GM12891 (cell line): Measurements from ENCODE around the gene SLC38A7.

Experiments
- POLR2A ChIP-seq: IDR thresholded peaks from 2 replicates; pipeline ENCODE4 v1.6.1; 2011; ENCODE audit warnings: low read depth, low read length, control low read depth
- POLR2AphosphoS5 ChIP-seq: IDR thresholded peaks from 2 replicates; pipeline ENCODE4 v1.6.1; 2011; ENCODE audit warnings: low read depth, low read length, control low read depth

DNA sequence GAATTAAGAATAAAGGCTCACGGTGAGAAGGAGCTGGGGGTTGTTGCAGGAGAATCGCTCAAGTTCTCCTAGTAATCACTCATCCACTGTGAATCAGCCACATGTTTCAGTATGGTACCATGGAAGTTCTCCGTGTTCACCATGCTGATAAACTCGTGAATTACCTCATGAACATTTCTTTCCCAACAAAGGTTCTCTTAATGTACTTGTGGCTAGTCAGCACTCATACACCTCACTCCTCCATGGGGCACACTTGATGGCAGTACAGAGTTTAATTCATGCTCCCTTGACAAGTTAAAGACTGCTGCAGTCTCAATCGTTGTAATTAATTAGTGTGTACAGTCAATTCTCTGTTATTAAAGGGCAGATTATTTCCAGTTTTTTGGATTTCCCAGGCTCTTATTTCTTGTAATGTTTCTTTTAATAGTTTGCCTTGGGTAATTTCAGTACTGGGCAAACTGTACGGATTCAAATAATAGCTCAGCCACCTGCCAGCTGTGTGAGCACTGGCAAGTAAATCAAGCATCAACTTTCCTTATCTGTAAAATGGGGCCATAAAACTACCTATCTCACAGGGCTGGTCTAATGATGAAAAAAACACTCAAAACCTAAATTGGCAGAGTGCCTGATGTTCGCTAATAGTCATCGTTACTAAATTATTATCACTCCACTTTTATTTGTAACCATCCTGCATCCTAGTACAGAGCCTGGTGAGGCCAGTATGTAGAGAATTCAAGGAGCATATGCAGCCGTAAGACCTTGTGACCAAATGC lies 43.4 kb upstream of the SLC38A7 start:
- TF ChIP-seq POLR2AphosphoS5 = no peak
- no peak for TF ChIP-seq POLR2A
